ENCODE measurements around the gene HADHA. TPM values are rescaled to one million over a fixed set of nuclear protein-coding genes. Genes with fewer than 3 reads are reported as not detected.

HADHA gene
- polyA plus RNA-seq, 1 donor from 2014 or later, result 40.0 TPM

GRCh38 chr2:26165403-26165802 is 79.0 kb downstream of the HADHA start:
- no peaks in the 10 kb centered on the region for H3K9me3 ChIP-seq (ENCODE audit: low read length)
- H3K27ac ChIP-seq (ENCODE audit: low read length), result no peak overlapping the region
- H3K9ac ChIP-seq (ENCODE audit: low read length), result no peak overlapping the region
- TF ChIP-seq SMC3 (conservative IDR thresholded peaks at IDR 0.05; ENCODE audit: poor library complexity) (no peak), POLR2AphosphoS5 (IDR thresholded peaks at IDR 0.05) (no peak), CTCF (IDR thresholded peaks at IDR 0.05; ENCODE audit: poor library complexity, severe bottlenecking) (no peak), REST (IDR thresholded peaks at IDR 0.05; ENCODE audit: borderline replicate concordance) (no peak), MXI1 (conservative IDR thresholded peaks at IDR 0.05; ENCODE audit: poor library complexity, severe bottlenecking) (no peak), TAF1 (IDR thresholded peaks at IDR 0.05; ENCODE audit: low read depth) (no peak), RAD21 (conservative IDR thresholded peaks at IDR 0.05) (no peak), EP300 (conservative IDR thresholded peaks at IDR 0.05; ENCODE audit: poor library complexity, severe bottlenecking) (no peak), EZH2 (IDR thresholded peaks at IDR 0.05; ENCODE audit: borderline replicate concordance, insufficient read depth, low read length, poor library complexity, severe bottlenecking) (no peak)
- H3K9me2 ChIP-seq (ENCODE audit: insufficient read depth, low read length), result no peaks in the 10 kb centered on the region
- no peaks in the 10 kb centered on the region for H3K27me3 ChIP-seq (ENCODE audit: insufficient read depth, low read depth, low read length)
- H3F3A ChIP-seq (ENCODE audit: insufficient read depth, low read length, poor library complexity, severe bottlenecking), result no peaks in the 10 kb centered on the region
- H3K79me2 ChIP-seq (replicated peaks; ENCODE audit: insufficient read depth, low read length), result no peaks in the 10 kb centered on the region
- no peak overlapping the region for H3K4me2 ChIP-seq (ENCODE audit: low read length)
- H2AFZ ChIP-seq (ENCODE audit: low read depth, low read length), result no peak overlapping the region
- H3K4me3 ChIP-seq (ENCODE audit: low read length), result no peak overlapping the region
- H3K36me3 ChIP-seq (ENCODE audit: insufficient read depth, low read length), result no peaks in the 10 kb centered on the region
- no peaks in the 10 kb centered on the region for H4K20me1 ChIP-seq (ENCODE audit: insufficient read depth)

GRCh38 chr2:26164641-26165211 is 79.7 kb downstream of the HADHA start:
- Histone ChIP-seq H3F3A (ENCODE audit: insufficient read depth, low read length, poor library complexity, severe bottlenecking) (no peaks in the 10 kb centered on the region), H3K27ac (ENCODE audit: low read length) (no peak overlapping the region), H2AFZ (ENCODE audit: low read depth, low read length) (no peak overlapping the region), H4K20me1 (ENCODE audit: insufficient read depth) (no peaks in the 10 kb centered on the region), H3K4me3 (ENCODE audit: low read length) (no peak overlapping the region), H3K9me2 (ENCODE audit: insufficient read depth, low read length) (no peaks in the 10 kb centered on the region), H3K9ac (ENCODE audit: low read length) (no peak overlapping the region), H3K4me2 (ENCODE audit: low read length) (no peak overlapping the region), H3K27me3 (ENCODE audit: insufficient read depth, low read depth, low read length) (no peaks in the 10 kb centered on the region), H3K9me3 (ENCODE audit: low read length) (no peaks in the 10 kb centered on the region), H3K36me3 (ENCODE audit: insufficient read depth, low read length) (no peaks in the 10 kb centered on the region), H3K79me2 (replicated peaks; ENCODE audit: insufficient read depth, low read length) (no peaks in the 10 kb centered on the region)
- no peak for TF ChIP-seq EZH2 (IDR thresholded peaks at IDR 0.05; ENCODE audit: borderline replicate concordance, insufficient read depth, low read length, poor library complexity, severe bottlenecking)
- TF ChIP-seq RAD21 (conservative IDR thresholded peaks at IDR 0.05), result no peak
- TF ChIP-seq CTCF (IDR thresholded peaks at IDR 0.05; ENCODE audit: poor library complexity, severe bottlenecking), result no peak
- no peak for TF ChIP-seq POLR2AphosphoS5 (IDR thresholded peaks at IDR 0.05)
- no peak for TF ChIP-seq TAF1 (IDR thresholded peaks at IDR 0.05; ENCODE audit: low read depth)
- TF ChIP-seq REST (IDR thresholded peaks at IDR 0.05; ENCODE audit: borderline replicate concordance), result no peak
- TF ChIP-seq EP300 (conservative IDR thresholded peaks at IDR 0.05; ENCODE audit: poor library complexity, severe bottlenecking), result no peak
- no peak for TF ChIP-seq SMC3 (conservative IDR thresholded peaks at IDR 0.05; ENCODE audit: poor library complexity)
- TF ChIP-seq MXI1 (conservative IDR thresholded peaks at IDR 0.05; ENCODE audit: poor library complexity, severe bottlenecking), result no peak

All from neural cell (in vitro differentiated cells).